Smooth muscle cell (in vitro differentiated cells): ENCODE data around the gene KANK4. TPM values are rescaled to one million over a fixed set of nuclear protein-coding genes. Genes with fewer than 3 reads are reported as not detected.

Experiments
- DNase-seq: peaks from one replicate; lab custom pipeline; 2025; ENCODE audit not compliant: unreplicated experiment; lab: John Stamatoyannopoulos, UW
- H2AFZ ChIP-seq: fragments of 200-600 bp; sonication (generic); 2 replicates; pipeline ENCODE4 v1.6.0; 2016; ENCODE audit warnings: antibody characterized with exemption, low read depth, mild to moderate bottlenecking
- H3F3A ChIP-seq: fragments of 200-600 bp; sonication (generic); 2 replicates; pipeline ENCODE4 v1.6.0; 2017; ENCODE audit warnings: antibody characterized with exemption, low read depth
- H3K27ac ChIP-seq: fragments of 200-600 bp; sonication (generic); 2 replicates; pipeline ENCODE4 v1.5.1; 2016; ENCODE audit warnings: low read depth, mild to moderate bottlenecking
- H3K27me3 ChIP-seq: fragments of 200-600 bp; sonication (generic); 2 replicates; pipeline ENCODE4 v1.6.1; 2016; ENCODE audit warnings: low read depth, mild to moderate bottlenecking
- H3K36me3 ChIP-seq: fragments of 200-600 bp; sonication (generic); 2 replicates; pipeline ENCODE4 v1.5.1; 2016; ENCODE audit warnings: low read depth
- H3K4me1 ChIP-seq: fragments of 200-600 bp; sonication (generic); 2 replicates; pipeline ENCODE4 v1.5.1; 2016; ENCODE audit warnings: low read depth
- H3K4me2 ChIP-seq: fragments of 200-600 bp; sonication (generic); 2 replicates; pipeline ENCODE4 v1.6.0; 2016; ENCODE audit warnings: mild to moderate bottlenecking
- H3K4me3 ChIP-seq: fragments of 200-600 bp; sonication (generic); 2 replicates; pipeline ENCODE4 v1.5.1; 2016; ENCODE audit warnings: mild to moderate bottlenecking
- H3K79me2 ChIP-seq: fragments of 200-600 bp; sonication (generic); 2 replicates; pipeline ENCODE4 v1.6.0; 2016; ENCODE audit warnings: low read depth, mild to moderate bottlenecking
- H3K9ac ChIP-seq: fragments of 200-600 bp; sonication (generic); 2 replicates; pipeline ENCODE4 v1.6.0; 2016; ENCODE audit warnings: low read depth
- H3K9me3 ChIP-seq: fragments of 200-600 bp; sonication (generic); replicated peaks from 2 replicates; pipeline ENCODE4 v1.5.1; 2016; ENCODE audit warnings: low read depth
- H4K20me1 ChIP-seq: fragments of 200-600 bp; sonication (generic); 2 replicates; pipeline ENCODE4 v1.6.0; 2016; ENCODE audit warnings: low read depth
- WGBS: methylation state at CpG from one replicate; pipeline ENCODE4 v1.1.7; 2016; ENCODE audit warnings: low lambda C conversion rate; 5-methylcytosine and 5-hydroxymethylcytosine counted together
- polyA plus RNA-seq: library from polyadenylated mRNA; unstranded; fragments of >200 nt; fragmentation: Nextera tagmentation; extraction: Ambion mirVana; gene quantifications from 2 replicates; pipeline ENCODE4 v1.2.1, GENCODE V29; 2016
- total RNA-seq: library from RNA; depleted of rRNA; stranded (reverse); fragments of >200 nt; gene quantifications from 2 replicates; pipeline ENCODE4 v1.2.3, GENCODE V29; 2014
- TF ChIP-seq, protein P1 (sequence below): fragments of 200-600 bp; sonication (generic); IDR thresholded peaks from 2 replicates; pipeline ENCODE4 v1.5.1; 2017; ENCODE audit warnings: borderline replicate concordance, mild to moderate bottlenecking, antibody characterized with exemption; ENCODE audit not compliant: insufficient read depth, poor library complexity, severe bottlenecking

KANK4 gene
- total and polyA plus RNA-seq, 2 experiments from 2014 or later: 69.2 to 77.8 TPM

DNA sequence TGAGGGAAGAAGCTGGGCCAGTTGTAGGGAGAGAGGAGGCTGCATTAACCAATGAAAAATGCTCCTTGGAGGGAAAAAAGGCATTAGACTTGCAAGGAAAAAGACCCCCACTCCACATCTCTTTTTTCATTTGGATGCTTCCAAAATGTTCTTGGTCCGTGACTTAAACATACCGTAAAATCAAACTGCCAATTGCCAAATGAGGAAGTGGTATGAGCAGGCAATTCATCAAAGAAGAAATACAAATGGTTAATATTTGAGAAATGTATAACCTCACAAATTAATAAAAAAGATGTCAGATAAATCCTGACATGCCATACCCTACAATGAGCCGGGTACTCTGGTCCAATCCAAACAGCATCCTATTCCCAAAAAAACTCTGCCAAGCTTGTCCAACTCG lies 30.6 kb downstream of the KANK4 start:
- peaks cover 30% of the 10 kb centered on the region for H3K4me1 ChIP-seq
- no peaks in the 10 kb centered on the region for H3K27me3 ChIP-seq
- H3K79me2 ChIP-seq: peaks cover 89% of the 10 kb centered on the region
- H2AFZ ChIP-seq: no peak overlapping the region
- peaks cover 100% of the 10 kb centered on the region for H4K20me1 ChIP-seq
- peak overlapping the region; percentile 8 for H3K4me2 ChIP-seq
- TF ChIP-seq, protein P1, sequence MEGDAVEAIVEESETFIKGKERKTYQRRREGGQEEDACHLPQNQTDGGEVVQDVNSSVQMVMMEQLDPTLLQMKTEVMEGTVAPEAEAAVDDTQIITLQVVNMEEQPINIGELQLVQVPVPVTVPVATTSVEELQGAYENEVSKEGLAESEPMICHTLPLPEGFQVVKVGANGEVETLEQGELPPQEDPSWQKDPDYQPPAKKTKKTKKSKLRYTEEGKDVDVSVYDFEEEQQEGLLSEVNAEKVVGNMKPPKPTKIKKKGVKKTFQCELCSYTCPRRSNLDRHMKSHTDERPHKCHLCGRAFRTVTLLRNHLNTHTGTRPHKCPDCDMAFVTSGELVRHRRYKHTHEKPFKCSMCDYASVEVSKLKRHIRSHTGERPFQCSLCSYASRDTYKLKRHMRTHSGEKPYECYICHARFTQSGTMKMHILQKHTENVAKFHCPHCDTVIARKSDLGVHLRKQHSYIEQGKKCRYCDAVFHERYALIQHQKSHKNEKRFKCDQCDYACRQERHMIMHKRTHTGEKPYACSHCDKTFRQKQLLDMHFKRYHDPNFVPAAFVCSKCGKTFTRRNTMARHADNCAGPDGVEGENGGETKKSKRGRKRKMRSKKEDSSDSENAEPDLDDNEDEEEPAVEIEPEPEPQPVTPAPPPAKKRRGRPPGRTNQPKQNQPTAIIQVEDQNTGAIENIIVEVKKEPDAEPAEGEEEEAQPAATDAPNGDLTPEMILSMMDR: no peak
- H3K27ac ChIP-seq: no peak overlapping the region
- H3K4me3 ChIP-seq: no peak overlapping the region
- H3F3A ChIP-seq: no peaks in the 10 kb centered on the region
- WGBS: 93% methylated on average over 4 of the region's 4 CpGs
- H3K9ac ChIP-seq: no peak overlapping the region
- H3K9me3 ChIP-seq: no peaks in the 10 kb centered on the region
- DNase-seq: no peak
- H3K36me3 ChIP-seq: no peaks in the 10 kb centered on the region

DNA sequence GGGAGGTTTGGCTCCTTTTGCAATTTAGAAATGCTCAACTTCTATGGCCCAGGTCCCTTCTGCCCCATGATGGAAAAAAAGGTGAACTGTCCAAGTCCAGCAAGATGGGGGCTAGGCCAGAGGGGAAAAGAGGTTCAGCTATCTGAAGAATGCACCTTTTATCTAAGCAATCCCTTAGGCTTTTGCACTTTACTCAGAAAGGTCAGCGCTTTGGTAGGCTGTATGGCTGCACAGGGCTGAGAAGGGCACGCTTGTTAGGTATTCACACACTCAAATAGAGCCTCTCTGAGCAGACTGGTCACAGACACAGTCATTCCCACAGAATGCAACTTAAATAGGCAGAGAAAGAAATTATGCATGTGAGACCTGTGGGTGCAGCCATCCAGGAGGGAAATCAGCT lies 31.0 kb downstream of the KANK4 start:
- Histone ChIP-seq H3K9me3 (no peaks in the 10 kb centered on the region), H4K20me1 (peaks cover 100% of the 10 kb centered on the region), H2AFZ (no peak overlapping the region), H3K79me2 (peaks cover 89% of the 10 kb centered on the region), H3K36me3 (no peaks in the 10 kb centered on the region), H3K9ac (no peak overlapping the region), H3K4me2 (peak overlapping the region; percentile 8), H3K4me1 (peaks cover 35% of the 10 kb centered on the region), H3F3A (no peaks in the 10 kb centered on the region), H3K27ac (no peak overlapping the region), H3K4me3 (no peak overlapping the region), H3K27me3 (no peaks in the 10 kb centered on the region)
- TF ChIP-seq, protein P1: no peak
- WGBS: 70% methylated on average over 2 of the region's 2 CpGs
- no peak for DNase-seq

DNA sequence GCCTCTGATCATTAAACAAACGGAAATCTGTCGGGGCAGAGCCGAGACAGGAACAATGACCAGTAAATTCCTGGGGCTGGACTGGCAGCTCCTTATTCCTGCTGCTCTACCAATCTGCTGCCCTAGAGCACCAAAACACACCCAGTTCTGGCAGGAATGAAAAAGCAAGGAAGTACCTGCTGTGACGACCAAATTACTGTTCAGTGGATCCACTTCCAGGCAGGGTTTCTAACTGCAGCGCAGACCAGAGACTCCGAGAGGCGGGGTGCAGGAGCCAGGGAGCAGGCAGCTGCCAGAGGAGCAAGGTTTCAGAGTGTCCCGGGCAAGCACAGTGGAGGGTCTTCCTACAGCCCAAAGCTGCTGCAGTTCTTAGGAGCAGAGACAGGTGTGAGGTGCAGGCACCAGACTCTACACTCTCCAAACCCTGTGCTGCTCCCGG lies 32.4 kb downstream of the KANK4 start:
- Histone ChIP-seq H3K4me2 (peak overlapping the region; percentile 2), H3K79me2 (peaks cover 93% of the 10 kb centered on the region), H3K4me3 (peak overlapping the region; percentile 8), H3K9me3 (no peaks in the 10 kb centered on the region), H3K36me3 (no peaks in the 10 kb centered on the region), H4K20me1 (peaks cover 100% of the 10 kb centered on the region), H3K9ac (no peak overlapping the region), H2AFZ (no peak overlapping the region), H3K27ac (no peak overlapping the region), H3K27me3 (no peaks in the 10 kb centered on the region), H3K4me1 (peaks cover 42% of the 10 kb centered on the region), H3F3A (no peaks in the 10 kb centered on the region)
- DNase-seq: no peak
- WGBS: 21% methylated on average over 9 of the region's 9 CpGs
- TF ChIP-seq, protein P1: no peak
